Measurements from ENCODE around the gene SNU13. TPM values are rescaled to one million over a fixed set of nuclear protein-coding genes. Genes with fewer than 3 reads are reported as not detected.

SNU13 gene
- total and polyA plus RNA-seq, 7 donors, result 69.8 to 146 (median 105) TPM

DNA sequence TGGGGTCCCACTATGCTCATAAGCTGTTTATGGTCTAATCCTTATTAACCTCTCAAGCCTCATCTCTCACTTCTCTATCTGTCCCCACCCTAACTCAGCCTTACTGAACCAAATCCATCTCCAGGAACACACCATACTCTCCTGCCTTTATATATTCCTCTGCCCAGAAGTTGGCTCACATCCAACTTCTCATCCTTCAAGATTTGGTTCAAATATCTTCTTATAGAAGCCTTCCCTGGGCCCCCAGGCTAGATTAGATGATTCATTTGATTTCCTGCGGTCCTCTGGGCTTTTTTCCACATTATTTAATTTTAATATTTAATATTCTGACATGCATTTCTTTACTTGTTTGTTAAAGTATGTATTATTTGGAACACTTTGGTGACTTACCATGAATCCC, 33.8 kb upstream of the SNU13 start:
- Histone ChIP-seq H3K36me3 (no peaks in the 10 kb centered on the region), H3K9me3 (no peaks in the 10 kb centered on the region), H3K27me3 (no peaks in the 10 kb centered on the region), H3K27ac (no peak overlapping the region), H3K4me3 (no peak overlapping the region), H3K4me1 (no peaks in the 10 kb centered on the region)
- 84 to 86% methylated on average over 1 of the region's 1 CpG for WGBS, 2 donors
- intact Hi-C loops (cut with DNase I), result no loop called here
- TF ChIP-seq POLR2A (IDR thresholded peaks at IDR 0.05), result no peak
- TF ChIP-seq, protein P1, sequence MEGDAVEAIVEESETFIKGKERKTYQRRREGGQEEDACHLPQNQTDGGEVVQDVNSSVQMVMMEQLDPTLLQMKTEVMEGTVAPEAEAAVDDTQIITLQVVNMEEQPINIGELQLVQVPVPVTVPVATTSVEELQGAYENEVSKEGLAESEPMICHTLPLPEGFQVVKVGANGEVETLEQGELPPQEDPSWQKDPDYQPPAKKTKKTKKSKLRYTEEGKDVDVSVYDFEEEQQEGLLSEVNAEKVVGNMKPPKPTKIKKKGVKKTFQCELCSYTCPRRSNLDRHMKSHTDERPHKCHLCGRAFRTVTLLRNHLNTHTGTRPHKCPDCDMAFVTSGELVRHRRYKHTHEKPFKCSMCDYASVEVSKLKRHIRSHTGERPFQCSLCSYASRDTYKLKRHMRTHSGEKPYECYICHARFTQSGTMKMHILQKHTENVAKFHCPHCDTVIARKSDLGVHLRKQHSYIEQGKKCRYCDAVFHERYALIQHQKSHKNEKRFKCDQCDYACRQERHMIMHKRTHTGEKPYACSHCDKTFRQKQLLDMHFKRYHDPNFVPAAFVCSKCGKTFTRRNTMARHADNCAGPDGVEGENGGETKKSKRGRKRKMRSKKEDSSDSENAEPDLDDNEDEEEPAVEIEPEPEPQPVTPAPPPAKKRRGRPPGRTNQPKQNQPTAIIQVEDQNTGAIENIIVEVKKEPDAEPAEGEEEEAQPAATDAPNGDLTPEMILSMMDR (IDR thresholded peaks at IDR 0.05), result no peak
- no peak for TF ChIP-seq EP300 (IDR thresholded peaks at IDR 0.05)
- TF ChIP-seq POLR2AphosphoS5 (IDR thresholded peaks at IDR 0.05), result no peak
- DNase-seq, result no peak

DNA sequence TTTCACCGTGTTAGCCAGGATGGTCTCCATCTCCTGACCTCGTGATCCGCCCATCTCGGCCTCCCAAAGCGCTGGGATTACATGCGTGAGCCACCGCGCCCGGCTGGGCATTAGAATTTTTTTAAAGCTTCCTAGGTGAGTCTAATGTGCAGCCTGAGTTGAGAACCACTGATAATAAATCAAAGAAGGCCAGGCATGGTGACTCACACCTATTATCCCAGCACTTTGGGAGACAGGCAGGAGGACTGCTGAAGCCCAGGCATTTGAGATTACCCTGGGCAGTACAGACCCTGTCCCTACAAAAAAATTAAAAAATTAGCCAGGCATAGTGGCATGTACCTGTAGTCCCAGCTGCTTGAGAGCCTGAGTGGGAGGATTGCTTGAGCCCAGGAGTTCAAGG, 24.3 kb upstream of the SNU13 start:
- Histone ChIP-seq H3K4me3 (no peak overlapping the region), H3K36me3 (no peaks in the 10 kb centered on the region), H3K4me1 (no peaks in the 10 kb centered on the region), H3K27ac (no peak overlapping the region), H3K9me3 (no peaks in the 10 kb centered on the region), H3K27me3 (no peaks in the 10 kb centered on the region)
- WGBS, 2 donors, result 89 to 95% methylated on average over 9 of the region's 9 CpGs
- TF ChIP-seq EP300 (IDR thresholded peaks at IDR 0.05) (no peak), POLR2A (IDR thresholded peaks at IDR 0.05) (no peak), POLR2AphosphoS5 (IDR thresholded peaks at IDR 0.05) (no peak)
- TF ChIP-seq, protein P1 (IDR thresholded peaks at IDR 0.05), result no peak
- intact Hi-C loops (cut with DNase I), result no loop called here
- DNase-seq, result no peak

DNA sequence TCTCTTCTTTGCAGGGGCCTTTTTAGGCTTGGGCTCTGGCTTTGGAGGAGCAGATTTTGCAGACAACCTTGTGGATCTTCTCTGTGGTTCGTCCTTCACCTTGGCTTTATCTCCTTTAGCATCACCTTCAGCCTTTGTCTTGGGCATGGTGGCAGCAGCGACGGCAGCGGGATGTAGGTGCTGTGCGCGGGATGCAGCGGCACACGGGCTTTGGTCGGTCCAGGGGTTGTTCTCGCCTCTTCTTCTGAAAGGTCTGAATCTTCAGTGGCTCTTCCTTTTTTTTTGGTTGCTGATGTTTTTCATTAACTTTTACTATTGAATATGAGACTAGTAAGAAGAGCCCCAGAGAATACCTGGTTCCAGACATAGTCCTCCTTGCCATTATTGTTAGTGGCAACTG, 20.7 kb upstream of the SNU13 start:
- no peak for DNase-seq
- TF ChIP-seq POLR2A (IDR thresholded peaks at IDR 0.05) (no peak), EP300 (IDR thresholded peaks at IDR 0.05) (no peak), POLR2AphosphoS5 (IDR thresholded peaks at IDR 0.05) (no peak)
- TF ChIP-seq, protein P1 (IDR thresholded peaks at IDR 0.05), result no peak
- intact Hi-C loops (cut with DNase I), result no loop called here
- Histone ChIP-seq H3K4me1 (no peaks in the 10 kb centered on the region), H3K36me3 (no peaks in the 10 kb centered on the region), H3K9me3 (no peaks in the 10 kb centered on the region), H3K27ac (no peak overlapping the region), H3K27me3 (no peaks in the 10 kb centered on the region), H3K4me3 (no peak overlapping the region)
- WGBS, 2 donors, result 93 to 95% methylated on average over 10 of the region's 10 CpGs

DNA sequence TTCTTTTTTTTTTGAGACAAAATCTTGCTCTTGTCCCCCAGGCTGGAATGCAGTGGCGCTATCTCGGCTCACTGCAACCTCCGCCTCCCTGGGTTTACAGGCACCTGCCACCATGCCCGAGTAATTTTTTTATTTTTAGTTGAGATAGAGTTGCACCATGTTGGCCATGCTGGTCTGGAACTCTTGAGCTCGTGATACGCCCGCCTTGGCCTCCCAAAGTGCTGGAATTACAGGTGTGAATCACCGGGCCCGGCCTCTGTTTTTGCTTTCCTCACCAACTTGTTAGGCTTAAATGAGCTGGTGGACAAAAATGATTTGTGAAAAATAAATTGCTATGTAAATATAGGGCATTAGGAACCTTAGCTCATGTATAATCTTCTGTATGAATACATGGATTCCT, 14.1 kb upstream of the SNU13 start:
- Histone ChIP-seq H3K27me3 (no peaks in the 10 kb centered on the region), H3K36me3 (no peaks in the 10 kb centered on the region), H3K9me3 (no peaks in the 10 kb centered on the region), H3K4me3 (no peak overlapping the region), H3K27ac (no peak overlapping the region), H3K4me1 (peaks cover 0 to 10% (median 7%) of the 10 kb centered on the region in 4 donors)
- 89 to 93% methylated on average over 9 of the region's 9 CpGs for WGBS, 2 donors
- intact Hi-C loops (cut with DNase I), result no loop called here
- TF ChIP-seq POLR2A (IDR thresholded peaks at IDR 0.05) (no peak), EP300 (IDR thresholded peaks at IDR 0.05) (no peak)
- TF ChIP-seq, protein P1 (IDR thresholded peaks at IDR 0.05), result no peak
- DNase-seq, result no peak

DNA sequence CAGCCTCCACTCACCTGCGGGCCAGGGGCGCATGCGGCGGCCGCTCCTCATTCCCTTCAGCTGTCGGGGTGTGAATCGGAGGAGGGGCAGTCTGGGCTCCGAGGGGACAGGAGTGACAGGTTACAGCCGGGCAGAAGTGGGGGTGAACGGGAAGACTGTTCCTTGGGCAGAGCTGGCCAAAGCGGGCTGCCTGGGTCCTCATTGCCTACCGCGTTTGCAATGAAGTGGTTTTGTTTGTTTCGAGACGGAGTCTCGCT, 11.4 kb upstream of the SNU13 start:
- H3K36me3 ChIP-seq, result no peaks in the 10 kb centered on the region
- no peak overlapping the region for H3K27ac ChIP-seq
- no peaks in the 10 kb centered on the region for H3K9me3 ChIP-seq
- H3K27me3 ChIP-seq, result no peaks in the 10 kb centered on the region
- no peak for TF ChIP-seq POLR2A (IDR thresholded peaks at IDR 0.05)
- TF ChIP-seq, protein P1 (IDR thresholded peaks at IDR 0.05), result no peak
- TF ChIP-seq EP300 (IDR thresholded peaks at IDR 0.05), result no peak
- no peak for TF ChIP-seq POLR2AphosphoS5 (IDR thresholded peaks at IDR 0.05)
- DNase-seq, result no peak
- 97% methylated on average over 16 of the region's 16 CpGs for WGBS, 2 donors
- intact Hi-C loops (cut with DNase I), result no loop called here
- no peak overlapping the region for H3K4me3 ChIP-seq
- peaks cover 0 to 20% (median 17%) of the 10 kb centered on the region in 4 donors for H3K4me1 ChIP-seq

Measured in sigmoid colon (tissue), 7 donors.